HUES48 (cell line): ENCODE results near the gene CD81.

Experiments
- H3K27ac ChIP-seq: one replicate; pipeline ENCODE4 v1.7.0; 2013; ENCODE audit warnings: low read depth, low read length, inconsistent platforms
- H3K27me3 ChIP-seq: 2 replicates; pipeline ENCODE4 v1.6.1; 2013; ENCODE audit warnings: mild to moderate bottlenecking, low read length; ENCODE audit not compliant: control insufficient read depth, insufficient read depth
- H3K36me3 ChIP-seq: 2 replicates; pipeline ENCODE4 v1.6.1; 2013; ENCODE audit warnings: low read length; ENCODE audit not compliant: control insufficient read depth, insufficient read depth
- H3K4me1 ChIP-seq: 2 replicates; pipeline ENCODE4 v1.6.1; 2013; ENCODE audit warnings: mild to moderate bottlenecking, low read length; ENCODE audit not compliant: control insufficient read depth, insufficient read depth
- H3K4me3 ChIP-seq: 2 replicates; pipeline ENCODE4 v1.5.1; 2013; ENCODE audit warnings: mild to moderate bottlenecking, low read depth, low read length
- H3K9ac ChIP-seq: 2 replicates; pipeline ENCODE4 v1.6.1; 2013; ENCODE audit warnings: mild to moderate bottlenecking, low read depth, low read length, moderate library complexity
- H3K9me3 ChIP-seq: 2 replicates; pipeline ENCODE4 v1.6.1; 2013; ENCODE audit warnings: low read length; ENCODE audit not compliant: control insufficient read depth, insufficient read depth

CD81 gene

GRCh38 chr11:2393941-2394817 is 17.1 kb downstream of the CD81 start:
- peaks cover 40% of the 10 kb centered on the region for H3K36me3 ChIP-seq
- H3K27ac ChIP-seq: no peak overlapping the region
- H3K9me3 ChIP-seq: no peaks in the 10 kb centered on the region
- no peak overlapping the region for H3K9ac ChIP-seq
- H3K4me3 ChIP-seq: no peak overlapping the region
- no peaks in the 10 kb centered on the region for H3K27me3 ChIP-seq
- peaks cover 8% of the 10 kb centered on the region for H3K4me1 ChIP-seq

DNA sequence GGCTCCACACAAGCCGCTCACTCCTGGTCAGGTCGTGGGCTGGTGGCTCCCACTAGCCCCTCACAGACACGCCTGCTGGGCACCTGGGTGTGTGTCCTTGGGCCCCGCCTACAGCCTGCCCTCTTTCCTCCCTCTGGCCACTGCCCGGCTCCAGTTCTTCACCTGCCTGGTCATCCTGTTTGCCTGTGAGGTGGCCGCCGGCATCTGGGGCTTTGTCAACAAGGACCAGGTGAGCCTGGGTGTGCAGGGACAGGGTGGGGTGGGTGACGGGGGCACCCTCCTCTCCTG is 17.7 kb downstream of the CD81 start:
- Histone ChIP-seq H3K9me3 (no peaks in the 10 kb centered on the region), H3K4me1 (peaks cover 8% of the 10 kb centered on the region; the same call in 1 of the 2 replicates), H3K9ac (no peak overlapping the region), H3K36me3 (peaks cover 40% of the 10 kb centered on the region), H3K4me3 (no peak overlapping the region), H3K27me3 (no peaks in the 10 kb centered on the region), H3K27ac (no peak overlapping the region)

GRCh38 chr11:2395211-2395730 is 18.2 kb downstream of the CD81 start:
- Histone ChIP-seq H3K9me3 (no peaks in the 10 kb centered on the region), H3K27ac (no peak overlapping the region), H3K9ac (no peak overlapping the region), H3K27me3 (no peaks in the 10 kb centered on the region), H3K4me3 (no peak overlapping the region), H3K4me1 (peaks cover 8% of the 10 kb centered on the region; the same call in 1 of the 2 replicates), H3K36me3 (peaks cover 38% of the 10 kb centered on the region)

DNA sequence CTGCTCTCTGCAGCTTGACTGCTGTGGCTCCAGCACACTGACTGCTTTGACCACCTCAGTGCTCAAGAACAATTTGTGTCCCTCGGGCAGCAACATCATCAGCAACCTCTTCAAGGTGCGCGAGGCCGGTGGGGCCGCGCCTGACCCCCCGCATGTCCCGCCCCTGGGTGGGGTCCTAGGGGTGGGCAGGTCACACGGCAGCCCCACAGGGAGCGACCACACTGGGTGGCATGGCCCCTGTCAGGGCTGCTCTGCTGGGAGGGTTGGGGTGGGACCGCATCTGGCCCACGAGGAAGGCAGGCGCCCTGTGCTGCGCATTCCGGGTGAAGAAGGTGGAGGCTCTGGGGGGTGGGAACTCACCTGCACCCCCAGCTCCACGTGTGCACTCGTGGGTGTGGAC is 18.7 kb downstream of the CD81 start:
- no peak overlapping the region for H3K9ac ChIP-seq
- H3K27me3 ChIP-seq: no peaks in the 10 kb centered on the region
- no peaks in the 10 kb centered on the region for H3K9me3 ChIP-seq
- H3K4me3 ChIP-seq: no peak overlapping the region
- H3K27ac ChIP-seq: no peak overlapping the region
- H3K4me1 ChIP-seq: peaks cover 5% of the 10 kb centered on the region; the same call in 1 of the 2 replicates
- H3K36me3 ChIP-seq: peaks cover 35% of the 10 kb centered on the region

GRCh38 chr11:2396471-2396870 is 19.4 kb downstream of the CD81 start:
- Histone ChIP-seq H3K27me3 (no peaks in the 10 kb centered on the region), H3K9me3 (no peaks in the 10 kb centered on the region), H3K9ac (no peak overlapping the region), H3K4me1 (peaks cover 5% of the 10 kb centered on the region; the same call in 1 of the 2 replicates), H3K36me3 (peaks cover 35% of the 10 kb centered on the region), H3K4me3 (no peak overlapping the region), H3K27ac (no peak overlapping the region)

GRCh38 chr11:2397005-2397404 is 19.9 kb downstream of the CD81 start:
- Histone ChIP-seq H3K9ac (no peak overlapping the region), H3K4me3 (no peak overlapping the region), H3K9me3 (no peaks in the 10 kb centered on the region), H3K4me1 (peaks cover 5% of the 10 kb centered on the region; the same call in 1 of the 2 replicates), H3K27me3 (no peaks in the 10 kb centered on the region), H3K27ac (no peak overlapping the region), H3K36me3 (peaks cover 32% of the 10 kb centered on the region)

- H3K4me1 ChIP-seq: peaks cover 5% of the 10 kb centered on the region; the same call in 1 of the 2 replicates
- H3K27ac ChIP-seq: peak overlapping the region; percentile 95
- H3K27me3 ChIP-seq: no peaks in the 10 kb centered on the region
- H3K4me3 ChIP-seq: no peak overlapping the region
- no peaks in the 10 kb centered on the region for H3K9me3 ChIP-seq
- H3K9ac ChIP-seq: no peak overlapping the region
- H3K36me3 ChIP-seq: peaks cover 44% of the 10 kb centered on the region
Observed at GRCh38 chr11:2398664-2399355, 21.7 kb downstream of the CD81 start.

GRCh38 chr11:2399488-2400068 is 22.5 kb downstream of the CD81 start:
- Histone ChIP-seq H3K36me3 (peaks cover 42% of the 10 kb centered on the region), H3K4me1 (peaks cover 5% of the 10 kb centered on the region; the same call in 1 of the 2 replicates), H3K9me3 (no peaks in the 10 kb centered on the region), H3K4me3 (peak overlapping the region; percentile 77), H3K27ac (peak overlapping the region; percentile 95), H3K27me3 (no peaks in the 10 kb centered on the region), H3K9ac (peak overlapping the region; percentile 60)

DNA sequence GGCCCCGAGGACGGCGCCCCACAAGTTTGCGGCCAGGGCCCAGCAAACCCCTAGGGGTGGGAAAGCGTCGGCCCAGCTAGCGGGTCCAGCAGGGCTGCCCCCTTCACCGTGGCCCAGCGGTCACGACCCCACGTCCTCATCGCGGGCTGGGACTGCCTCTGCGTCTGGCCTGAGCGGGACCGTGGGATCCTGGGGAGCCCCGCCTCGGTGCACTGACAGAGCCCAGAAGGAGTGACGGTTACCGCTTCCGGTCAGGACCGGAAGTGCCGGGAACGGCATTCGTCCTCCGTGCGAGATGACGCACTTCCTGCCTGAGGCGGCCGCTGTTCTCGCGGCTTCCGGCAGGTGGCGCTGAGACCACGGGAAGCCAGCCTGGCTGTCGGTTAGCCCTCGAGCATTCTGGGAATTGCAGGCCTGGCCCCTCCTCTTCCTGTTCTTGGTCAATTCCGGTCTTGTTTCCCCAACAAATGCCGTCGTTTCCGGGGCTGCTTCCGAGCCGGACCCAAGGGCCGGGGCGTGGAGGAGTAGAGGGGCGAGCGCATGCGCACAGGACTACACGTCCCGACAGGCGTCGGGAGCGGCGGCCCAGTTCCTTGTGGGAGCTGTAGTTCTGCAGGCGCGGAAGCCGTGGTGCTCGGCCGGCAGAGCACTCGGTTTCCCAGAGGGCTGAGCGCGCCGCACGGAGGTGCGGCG is 23.1 kb downstream of the CD81 start, which contains the start of gene TSSC4:
TSSC4 (plus strand) TSS at position 682 of the 693 bp plus-strand sequence. CDS start 1,884 bp downstream, outside the sequence.
- Histone ChIP-seq H3K4me1 (peaks cover 5% of the 10 kb centered on the region; the same call in 1 of the 2 replicates), H3K27me3 (no peaks in the 10 kb centered on the region), H3K27ac (peak within 1 kb of the TSS; percentile 95), H3K9ac (peak within 1 kb of the TSS; percentile 93), H3K36me3 (peaks cover 42% of the 10 kb centered on the region), H3K9me3 (no peaks in the 10 kb centered on the region), H3K4me3 (peak within 1 kb of the TSS; percentile 99)

DNA sequence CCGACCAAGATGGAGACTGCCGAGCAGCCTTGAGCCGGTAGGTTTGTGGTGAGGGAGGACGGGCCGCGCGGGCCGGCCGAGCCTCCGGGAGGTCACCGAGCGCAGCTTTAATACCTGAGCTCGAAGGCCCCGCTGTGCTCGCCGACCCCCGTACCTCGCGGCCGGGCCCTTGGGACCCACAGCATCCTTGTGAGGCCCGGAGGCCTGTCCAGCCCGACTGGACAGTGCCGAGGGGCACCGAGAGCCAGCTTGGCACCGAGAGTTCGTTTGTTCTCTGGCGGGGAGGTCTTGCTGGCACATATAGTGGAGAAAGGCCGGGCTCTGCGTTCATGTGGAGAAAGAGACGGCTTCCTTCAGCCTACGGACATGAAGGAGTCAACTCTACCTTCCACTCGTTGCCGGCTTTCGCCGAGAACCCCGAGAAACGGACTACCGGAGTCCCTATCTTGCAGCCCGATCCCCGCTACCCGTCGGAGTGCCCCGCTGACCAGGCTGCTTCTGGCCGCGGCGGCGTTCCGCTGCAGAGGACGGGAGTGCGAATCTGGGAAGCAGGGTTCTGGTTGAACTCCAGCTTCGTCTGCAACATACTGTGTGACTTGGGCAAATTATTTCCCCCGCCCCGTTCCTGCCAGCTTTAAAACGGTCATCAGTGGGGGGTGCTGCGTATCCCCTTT is 23.8 kb downstream of the CD81 start:
- H3K27ac ChIP-seq: peak overlapping the region; percentile 76
- peak overlapping the region; percentile 93 for H3K9ac ChIP-seq
- peaks cover 37% of the 10 kb centered on the region for H3K36me3 ChIP-seq

More for the DNA sequence above, 23.8 kb downstream of the CD81 start:
- peaks cover 5% of the 10 kb centered on the region; the same call in 1 of the 2 replicates for H3K4me1 ChIP-seq
- H3K27me3 ChIP-seq: no peaks in the 10 kb centered on the region
- no peaks in the 10 kb centered on the region for H3K9me3 ChIP-seq
- H3K4me3 ChIP-seq: peak overlapping the region; percentile 99
